NCI-H146 (cell line): Measurements from ENCODE around the gene SLFNL1.

Experiments
- DNase-seq: peaks from one replicate; lab custom pipeline; 2025; lab: John Stamatoyannopoulos, UW

SLFNL1 gene

DNA sequence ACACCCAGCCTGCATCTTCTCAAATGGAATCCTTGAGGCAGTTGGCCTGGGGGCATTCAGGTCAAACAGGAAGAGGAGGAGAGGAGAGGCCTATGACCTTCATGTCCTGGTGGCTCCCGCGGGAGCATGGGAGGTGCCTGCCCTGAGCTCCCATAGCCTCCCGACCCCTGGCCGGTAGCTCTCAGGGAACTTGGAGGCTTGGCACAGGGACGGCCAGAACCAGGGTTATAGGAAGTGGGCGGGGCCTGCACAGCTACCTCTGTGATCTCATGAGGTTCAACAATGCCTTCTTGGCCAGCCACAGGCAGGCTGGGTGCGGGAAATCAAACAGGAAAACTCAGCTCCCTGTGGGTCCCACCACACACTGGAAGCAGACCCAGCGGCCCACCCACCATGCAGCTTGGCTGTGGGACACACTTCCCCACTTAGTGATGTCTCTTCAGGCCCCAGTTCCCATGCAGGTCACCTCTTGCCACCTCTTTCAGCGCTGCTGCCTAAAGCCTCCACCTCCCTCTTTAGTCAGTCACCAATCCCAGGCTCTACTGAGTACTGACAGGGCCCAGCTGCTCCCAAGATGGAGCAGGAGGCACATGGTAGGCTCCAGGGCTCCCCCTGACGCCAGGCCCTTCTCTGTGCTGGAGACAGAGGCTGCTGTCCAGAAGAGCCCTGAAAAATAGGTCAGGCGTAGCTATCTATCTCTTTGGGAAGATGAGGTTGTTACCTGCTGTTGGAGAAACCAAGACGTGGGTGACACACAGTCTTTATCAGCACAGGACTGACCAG lies at the start of gene SLFNL1:
Gene SLFNL1 (minus strand): TSS at position 200 of the 783 bp plus-strand sequence. CDS start 1,065 bp downstream, outside the sequence.
- no peak for DNase-seq

DNA sequence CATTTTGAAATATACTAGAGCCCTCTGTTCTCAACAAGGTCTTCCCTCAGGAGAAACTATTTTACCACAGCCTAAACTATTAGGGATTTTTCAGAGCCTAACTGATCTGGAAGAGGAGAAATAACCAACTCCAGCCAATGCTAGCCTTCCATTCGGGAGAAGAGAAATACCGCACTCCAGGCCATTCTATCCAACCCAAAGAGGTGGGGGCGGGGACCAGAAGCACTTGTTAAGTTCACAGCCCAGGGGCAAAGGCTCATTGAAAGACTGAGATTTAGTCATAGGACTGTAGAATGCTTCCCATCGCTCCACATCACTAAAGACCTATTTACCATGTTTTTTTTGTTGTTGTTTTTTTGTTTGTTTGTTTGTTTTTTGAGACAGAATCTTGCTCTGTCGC lies 35.4 kb upstream of the SLFNL1 start:
- DNase-seq, result no peak

DNA sequence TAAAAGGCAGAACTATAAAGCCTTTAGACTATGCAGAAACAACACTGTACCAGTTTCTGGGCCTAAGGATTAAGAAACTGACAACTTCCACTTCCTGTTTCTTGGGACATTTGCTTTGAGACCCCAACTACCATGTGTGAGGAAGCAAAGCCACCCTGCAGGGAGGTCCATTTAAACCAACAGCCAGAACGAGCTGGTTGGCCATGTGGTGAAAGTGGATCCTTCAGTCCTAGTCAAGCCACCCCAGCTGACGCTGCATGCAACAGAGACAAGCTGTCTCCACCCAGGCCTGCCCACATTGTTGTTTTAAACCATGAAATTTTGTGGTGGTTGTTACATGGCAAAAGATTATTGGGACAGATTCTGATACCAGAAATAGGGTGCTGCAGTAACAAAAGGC lies 31.8 kb upstream of the SLFNL1 start:
- no peak for DNase-seq

DNA sequence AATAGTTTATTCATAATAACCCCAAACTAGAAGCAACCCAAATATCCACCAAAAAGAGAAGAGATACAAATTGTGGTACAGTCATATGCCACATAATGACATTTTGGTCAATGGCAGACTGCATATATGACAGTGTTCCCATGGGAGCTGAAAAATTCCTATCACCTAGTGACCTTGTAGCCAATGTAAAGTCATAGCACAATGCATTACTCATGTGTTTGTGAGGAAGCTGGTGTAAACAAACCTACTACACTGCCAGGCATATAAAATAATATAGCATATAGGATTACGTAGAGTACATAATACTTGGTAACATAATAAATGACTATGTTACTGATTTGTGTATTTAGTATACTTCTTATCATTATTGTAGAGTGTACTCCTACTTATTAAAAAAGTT lies 29.5 kb upstream of the SLFNL1 start:
- no peak for DNase-seq

DNA sequence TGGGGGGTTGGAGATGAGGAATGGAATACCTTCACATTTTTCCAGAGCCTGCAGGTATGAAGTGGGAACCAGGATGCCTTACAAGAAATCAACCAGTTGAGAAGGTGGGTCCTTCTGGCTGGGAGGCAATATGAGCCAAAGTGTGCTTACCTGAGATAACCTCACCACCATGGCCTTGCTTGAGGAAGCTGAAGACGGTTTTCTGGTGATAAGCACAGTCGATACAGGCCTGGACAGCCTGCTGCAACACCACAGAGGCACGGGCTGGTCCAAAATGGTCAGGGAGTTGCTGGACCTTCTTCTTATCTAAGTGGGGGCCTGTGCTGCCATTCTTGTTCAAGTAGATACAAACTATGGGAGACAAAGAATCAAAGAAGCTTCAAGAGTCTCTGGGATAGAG lies 27.0 kb upstream of the SLFNL1 start:
- DNase-seq, result no peak

DNA sequence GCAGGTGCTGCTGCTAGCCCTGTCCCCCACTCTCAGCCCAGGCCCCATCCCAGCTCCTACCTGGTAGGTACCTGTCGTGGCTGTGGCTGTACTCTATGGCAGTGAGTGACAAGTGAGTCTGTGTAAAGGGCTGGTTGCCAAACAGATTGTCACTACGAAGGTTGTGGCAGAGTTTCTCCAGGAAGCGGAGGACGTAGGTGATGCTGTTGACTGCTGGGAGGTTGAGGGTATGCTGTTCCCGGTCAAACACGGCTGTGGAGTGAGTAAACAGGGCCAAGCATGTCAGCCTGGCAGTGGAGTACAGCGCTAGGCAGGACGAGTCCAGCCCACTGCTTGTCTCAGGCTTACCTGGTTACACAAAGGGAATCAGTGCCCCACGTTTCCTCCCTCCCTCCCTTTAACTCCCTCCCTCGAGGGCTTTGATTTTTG lies 24.8 kb upstream of the SLFNL1 start:
- no peak for DNase-seq

DNA sequence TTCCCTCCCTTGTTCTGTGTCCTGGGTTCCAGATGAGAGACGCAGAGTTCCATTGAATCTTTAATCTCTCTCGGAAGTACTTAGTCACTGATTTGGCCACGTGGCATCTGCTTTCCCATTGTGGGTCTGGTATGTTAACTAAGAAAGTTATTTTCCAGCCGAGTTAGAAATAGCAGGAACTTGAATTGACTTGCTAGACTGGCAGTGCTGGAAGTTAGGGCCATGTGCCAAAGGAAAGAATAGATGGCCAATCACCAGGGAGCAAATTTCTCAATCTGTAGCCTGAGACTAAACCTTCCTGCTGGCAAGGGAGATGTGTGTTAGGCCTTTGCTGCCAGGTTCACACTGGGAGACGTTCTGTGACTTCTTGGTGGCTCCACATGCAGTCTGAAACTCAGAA lies 24.2 kb upstream of the SLFNL1 start:
- no peak for DNase-seq

DNA sequence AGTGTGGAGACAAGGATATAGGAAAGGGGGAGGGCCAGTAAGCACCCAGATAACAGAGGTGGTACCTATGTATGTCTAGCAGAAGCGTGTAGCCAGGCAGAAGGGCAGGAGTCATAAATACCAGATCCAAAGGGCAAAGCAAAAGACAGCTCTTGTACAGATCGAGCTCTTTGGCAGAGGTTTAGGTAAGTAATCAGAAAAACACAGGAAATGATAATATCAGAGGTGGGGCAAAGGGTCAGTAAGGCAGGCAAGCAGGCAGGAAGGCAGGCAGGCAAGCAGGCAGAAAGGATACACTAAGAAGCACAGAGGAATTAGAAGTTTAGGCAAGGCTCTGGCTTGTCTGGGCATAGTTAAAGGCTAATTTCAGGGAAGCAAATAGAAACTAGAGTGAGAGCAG lies 22.7 kb upstream of the SLFNL1 start:
- no peak for DNase-seq

DNA sequence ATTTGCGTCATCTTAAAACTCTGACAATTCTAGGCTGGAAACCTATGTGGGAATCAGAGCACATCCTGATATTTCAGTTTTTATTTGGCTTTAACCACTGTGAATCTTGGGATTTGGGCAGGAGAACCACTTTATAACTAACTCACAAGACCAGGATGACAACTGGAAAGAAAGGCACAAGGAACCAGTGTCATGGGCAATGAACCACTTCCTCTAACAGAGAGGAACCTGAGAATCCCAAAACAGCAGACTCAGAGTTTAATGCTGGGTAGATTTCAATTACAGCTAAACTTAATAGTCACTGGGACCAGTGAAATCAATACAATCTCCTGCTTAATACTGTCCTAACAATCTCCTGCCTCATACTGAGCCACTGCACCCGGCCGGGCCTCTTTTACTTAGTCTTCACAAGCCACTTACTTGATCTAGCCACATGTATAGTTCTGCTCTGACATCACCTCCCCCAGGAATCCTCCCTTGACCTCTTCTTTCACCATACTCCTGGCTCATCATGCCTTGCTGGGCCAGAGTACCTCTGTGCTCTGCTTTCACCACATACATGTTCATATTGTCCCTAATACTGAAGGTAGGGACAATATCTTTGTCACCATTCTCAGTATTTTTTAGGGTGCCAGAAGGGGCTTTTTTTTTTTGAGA lies 20.2 kb upstream of the SLFNL1 start:
- no peak for DNase-seq

DNA sequence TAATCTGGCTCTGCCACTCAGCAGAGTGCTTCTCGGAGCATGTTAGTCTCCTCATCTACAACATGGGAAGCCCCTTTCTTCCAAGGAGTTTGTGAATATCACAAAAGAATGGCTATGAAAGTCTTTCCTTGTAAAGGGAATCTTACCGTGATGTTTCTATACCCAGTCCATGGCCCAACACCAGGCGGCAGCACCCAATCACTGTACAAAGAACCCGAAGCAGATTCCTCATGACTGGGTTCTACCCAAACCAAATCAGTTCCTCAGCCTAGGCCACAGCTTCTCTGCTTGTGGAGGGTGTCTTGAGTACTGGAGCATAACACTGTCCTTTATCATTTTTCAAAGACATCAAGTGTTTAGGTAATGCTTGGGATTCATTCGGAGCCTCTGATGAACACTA lies 16.6 kb upstream of the SLFNL1 start:
- DNase-seq, result no peak

DNA sequence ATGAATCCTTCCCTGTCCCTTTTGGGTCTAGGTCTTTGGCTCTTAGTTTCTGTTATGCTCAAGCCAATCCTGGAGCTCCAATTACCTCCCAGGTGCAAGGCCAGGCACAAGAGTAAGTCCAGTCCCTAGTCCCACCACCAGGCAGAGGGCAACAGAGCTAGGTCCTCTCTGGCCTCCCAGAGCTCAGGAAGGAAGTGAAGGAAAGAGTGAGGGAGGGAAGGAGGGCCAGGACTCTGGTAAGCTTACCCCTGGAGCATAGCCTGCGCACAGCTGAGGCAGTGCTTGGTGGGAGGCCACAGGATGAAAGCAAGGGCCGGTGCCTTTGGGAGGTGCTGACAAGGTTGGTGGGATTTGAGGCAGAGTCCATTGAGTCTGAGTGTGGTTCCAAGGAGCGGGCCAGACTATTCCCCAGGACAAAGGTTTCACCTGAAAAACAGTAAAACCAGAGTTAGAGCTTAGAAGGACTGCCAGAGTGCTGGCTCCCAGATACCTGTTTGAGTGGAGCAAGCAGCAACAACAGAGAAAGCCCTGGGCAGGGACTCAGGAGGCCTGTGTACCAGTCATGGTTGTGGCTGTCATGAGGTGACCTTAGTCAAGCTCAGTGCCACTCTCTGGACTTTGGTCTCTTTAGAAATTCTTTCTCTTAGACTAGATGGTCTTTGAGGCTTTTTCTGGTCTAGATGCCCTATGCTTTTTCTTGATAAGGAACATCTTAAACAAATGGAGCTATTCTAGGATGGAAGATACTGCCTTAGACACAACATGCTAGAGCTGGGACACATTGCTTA lies 15.8 kb upstream of the SLFNL1 start:
- no peak for DNase-seq

DNA sequence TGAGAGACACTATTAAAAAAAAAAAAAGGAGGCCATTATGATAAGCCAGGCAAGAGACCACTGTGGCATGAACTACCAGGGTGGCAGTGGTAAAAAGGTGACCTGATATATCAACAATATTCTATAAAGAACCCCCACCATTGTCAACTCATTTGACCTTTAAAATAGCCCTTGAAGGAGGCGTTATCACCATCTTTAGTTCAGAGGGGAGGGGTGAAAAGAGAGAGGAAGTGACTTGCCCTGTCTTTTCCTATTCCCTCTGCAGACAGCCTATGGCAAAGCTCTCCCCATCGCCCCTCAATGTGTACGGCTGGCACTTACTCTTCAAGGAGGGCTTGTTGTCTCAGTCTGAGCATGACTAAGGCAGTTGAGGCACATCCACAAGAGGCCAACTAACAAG lies 11.7 kb upstream of the SLFNL1 start:
- DNase-seq, result no peak

DNA sequence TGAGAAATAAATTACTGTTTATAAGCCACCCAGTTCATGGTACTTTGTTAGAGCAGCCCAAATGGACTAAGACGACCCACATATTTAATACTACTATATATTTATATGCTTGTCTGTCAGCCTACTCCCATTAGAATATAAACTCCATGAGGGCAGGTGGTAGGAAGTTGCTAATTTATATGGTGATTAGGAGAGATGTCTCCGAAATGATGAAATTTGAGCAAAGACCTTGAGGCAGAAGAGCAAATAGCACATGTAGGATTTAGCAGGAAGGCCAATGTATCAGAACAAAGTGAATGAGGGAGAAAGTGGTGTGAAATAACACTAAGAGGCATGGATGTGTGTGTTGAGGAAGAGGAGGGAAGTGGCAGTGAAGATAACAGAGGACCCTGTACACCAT lies 10.6 kb upstream of the SLFNL1 start:
- DNase-seq, result no peak

DNA sequence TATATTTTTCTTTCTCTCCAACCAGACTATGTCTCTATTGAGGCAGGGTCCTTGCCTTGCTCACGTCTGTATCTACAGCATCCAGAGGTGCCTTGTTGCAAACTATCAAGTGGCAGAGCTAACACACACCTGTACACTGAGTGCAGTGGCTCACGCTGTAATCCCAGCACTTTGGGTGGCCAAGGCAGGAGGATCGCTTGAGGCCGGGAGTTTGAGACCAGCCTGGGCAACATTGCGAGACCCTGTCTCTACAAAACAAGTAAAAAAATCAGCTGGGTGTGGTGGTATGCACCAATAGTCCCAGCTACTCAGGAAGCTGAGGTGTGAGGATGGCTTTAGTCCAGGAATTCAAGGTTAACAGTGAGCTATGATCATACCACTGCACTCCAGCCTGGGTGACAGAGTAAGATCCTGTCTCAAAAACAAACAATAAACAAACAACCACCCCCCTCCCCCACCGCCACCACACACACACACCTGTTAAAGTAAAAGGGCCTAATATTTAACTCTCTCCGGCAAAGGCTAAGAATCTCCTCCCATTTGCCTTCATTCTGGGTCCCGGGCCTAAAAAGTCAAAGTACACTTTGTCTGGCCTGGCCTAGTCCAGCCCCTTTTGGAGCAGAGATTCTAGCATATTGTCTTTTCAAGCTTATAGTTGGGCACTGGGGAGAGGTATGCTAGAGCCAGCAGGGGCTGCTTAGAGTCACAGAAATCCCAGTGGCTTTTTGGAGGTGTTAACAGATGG lies 9.5 kb upstream of the SLFNL1 start:
- no peak for DNase-seq

DNA sequence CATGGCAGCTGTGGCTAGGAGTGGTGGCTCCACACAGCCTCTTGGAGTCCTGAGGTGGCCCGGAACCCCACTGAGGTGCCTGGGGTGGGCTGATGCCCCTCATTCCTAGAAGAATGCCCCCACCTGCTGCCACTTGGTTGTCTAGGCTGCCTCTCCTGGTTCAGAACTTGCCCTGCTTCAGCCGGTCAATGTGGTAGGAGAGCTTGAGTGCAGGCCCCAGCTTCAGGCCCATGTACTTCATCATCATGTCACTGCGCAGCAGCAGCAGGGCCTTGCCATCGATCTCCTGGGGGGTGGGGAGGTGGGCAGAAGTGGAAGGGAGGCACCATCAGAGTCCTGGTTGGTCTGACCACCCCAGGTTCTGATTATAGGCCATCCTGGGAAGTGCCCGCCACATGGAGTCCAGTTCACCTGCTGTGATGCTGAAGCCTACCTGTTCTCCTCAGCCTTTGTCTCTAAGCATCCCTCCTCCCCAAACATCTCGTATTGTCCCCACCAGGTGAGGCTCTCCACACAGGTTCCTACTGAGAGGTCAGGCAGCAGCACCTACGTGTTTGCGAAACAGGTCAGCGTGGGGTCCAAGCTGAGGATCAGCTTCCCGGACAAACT lies 6.6 kb upstream of the SLFNL1 start:
- no peak for DNase-seq

DNA sequence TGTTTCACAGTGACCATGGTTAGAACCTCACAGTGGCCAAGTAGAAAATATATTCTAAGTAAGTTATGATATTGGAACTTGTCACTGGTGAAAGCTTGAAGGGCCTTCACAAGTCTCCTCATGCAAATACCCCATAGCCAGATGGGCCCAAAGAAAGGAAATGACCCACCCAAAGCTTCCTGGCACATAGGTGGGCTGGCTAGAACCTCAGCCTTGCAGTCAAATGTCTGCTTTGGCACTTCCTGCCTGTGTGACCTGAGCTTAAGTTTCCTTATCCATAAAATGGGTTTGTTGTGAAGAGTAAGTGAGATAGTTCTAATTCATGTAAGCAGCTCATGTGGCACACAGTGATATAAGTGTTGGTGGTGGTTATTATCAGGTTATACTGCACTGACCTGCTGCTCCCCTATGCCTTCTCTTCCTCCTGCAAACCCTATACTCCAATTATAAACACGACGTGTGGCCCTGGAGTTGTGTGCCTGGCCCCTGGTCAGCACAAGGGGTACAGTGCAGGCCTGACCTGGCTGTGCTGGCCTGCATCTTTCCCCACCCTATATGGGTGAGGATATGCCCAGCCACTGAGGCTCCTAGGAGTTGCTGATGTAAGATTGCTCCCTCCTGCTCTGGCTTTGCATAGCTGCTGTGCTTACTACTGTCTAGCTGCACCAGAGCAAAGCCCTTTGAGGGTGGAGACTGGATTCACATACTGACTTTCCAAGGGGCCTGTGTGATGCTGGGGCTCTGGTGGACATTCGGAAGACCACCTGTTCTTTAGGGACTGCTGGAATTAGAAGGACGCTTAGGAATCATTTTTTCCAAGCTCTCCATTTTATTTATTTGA lies 4.7 kb upstream of the SLFNL1 start:
- no peak for DNase-seq

DNA sequence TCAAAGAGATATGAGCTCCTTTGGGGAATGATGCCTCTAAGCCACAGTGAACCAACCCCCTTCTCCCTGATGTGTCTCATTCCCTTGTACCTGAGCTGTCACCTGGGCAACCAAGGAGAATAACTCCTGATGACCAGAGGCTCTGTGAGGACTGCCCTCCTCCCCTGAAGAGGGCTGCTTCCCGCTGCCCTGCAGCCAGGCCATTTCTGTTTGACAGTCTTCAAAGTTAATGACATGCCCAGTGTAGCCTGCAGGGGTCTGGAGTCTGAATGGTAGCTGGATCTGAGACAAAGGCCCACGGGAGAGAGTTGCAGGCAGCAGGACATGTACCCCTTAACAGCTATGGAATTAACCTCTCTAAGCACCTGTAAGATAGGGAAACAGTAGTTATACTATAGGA lies 3.4 kb upstream of the SLFNL1 start:
- DNase-seq, result no peak

DNA sequence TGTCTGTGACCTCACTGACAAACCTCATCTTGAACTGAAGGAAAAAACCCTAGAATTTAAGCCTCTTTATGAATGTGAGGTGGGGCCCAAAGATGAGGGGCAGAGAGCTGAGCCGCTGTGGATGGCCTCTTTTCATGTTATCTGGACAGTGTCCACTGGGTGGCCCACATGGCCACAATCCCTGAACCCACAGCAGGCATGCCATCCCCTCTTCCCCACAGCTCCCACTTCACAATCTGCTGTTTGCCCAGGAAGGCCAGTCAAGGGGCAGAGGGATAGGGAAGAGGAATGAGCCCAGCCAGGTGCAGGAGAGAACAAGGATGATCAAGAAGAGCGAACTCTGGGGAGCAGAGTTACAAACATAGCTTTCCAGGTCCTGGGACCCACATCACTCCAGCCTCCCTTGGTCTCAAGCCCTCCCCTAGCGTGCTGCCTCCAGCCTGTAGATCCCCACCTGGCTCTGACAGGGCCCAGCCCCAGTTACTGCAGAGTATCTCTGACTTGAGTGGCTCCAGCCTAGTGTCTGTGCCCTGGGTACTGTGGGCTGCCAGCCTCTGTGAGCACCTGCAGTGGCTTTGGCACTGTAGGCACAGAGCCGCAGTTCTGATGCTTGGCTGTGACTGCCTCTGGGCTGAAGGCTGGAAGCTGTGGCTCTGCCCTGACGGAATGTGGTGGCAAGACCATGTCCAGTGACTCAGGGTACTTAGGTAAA lies 1.9 kb upstream of the SLFNL1 start:
- no peak for DNase-seq

DNA sequence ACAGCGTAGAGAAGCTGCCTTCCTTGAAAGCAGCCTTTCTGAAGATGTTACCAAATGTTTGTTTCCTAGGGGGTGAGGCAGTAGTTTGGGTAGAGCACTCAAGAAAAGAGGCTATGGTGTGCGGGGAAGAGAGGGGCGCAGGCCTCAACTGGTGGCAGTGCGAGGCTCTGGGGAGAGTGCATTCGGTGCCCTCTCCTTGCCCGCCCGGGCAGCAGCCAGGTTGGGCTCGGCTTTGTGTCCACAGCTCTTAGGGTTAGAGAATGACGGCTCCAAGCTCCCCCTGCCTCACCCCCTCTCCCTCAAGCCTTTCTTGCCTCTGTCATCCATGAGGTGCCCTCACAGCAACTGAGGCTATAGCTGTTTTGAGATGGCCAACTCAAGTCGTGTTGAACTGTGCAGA lies 899 bp upstream of the SLFNL1 start:
- DNase-seq, result no peak

DNA sequence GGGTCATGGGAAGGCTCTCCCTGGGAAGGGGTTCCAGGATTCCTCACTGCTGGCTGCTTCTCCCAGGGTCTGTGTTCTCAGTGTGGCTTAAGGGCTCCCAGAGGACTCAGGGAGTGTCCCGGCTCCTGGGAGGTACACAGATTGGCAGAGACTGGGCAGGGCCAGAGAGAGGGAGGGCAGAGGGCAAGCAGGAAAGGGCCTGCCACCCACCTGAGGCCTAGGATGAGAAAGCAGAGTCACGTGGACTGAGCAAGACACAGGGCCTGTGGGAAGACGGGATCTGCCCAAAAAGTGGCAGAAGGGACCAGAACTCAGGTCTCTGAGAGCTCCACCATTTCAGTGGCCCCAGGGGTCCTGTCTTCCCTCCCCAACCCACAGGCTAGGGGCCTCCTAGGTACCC lies 871 bp downstream of the SLFNL1 start:
- DNase-seq, result no peak
